KMS-11 (cell line): ENCODE data around the gene GPN3.

ENCODE experiments used
- H2AFZ ChIP-seq: fragments of 200-600 bp; sonication (generic); 2 replicates; pipeline ENCODE4 v1.6.1; 2016; ENCODE audit warnings: antibody characterized with exemption, mixed run types, low read depth
- H3K27ac ChIP-seq: fragments of 200-600 bp; sonication (generic); 2 replicates; pipeline ENCODE4 v1.6.1; 2016; ENCODE audit warnings: mild to moderate bottlenecking, mixed run types
- H3K27me3 ChIP-seq: fragments of 200-600 bp; sonication (generic); 2 replicates; pipeline ENCODE4 v1.6.1; 2017; ENCODE audit warnings: mild to moderate bottlenecking, low read depth, mixed run types, moderate library complexity; ENCODE audit not compliant: insufficient read depth
- H3K36me3 ChIP-seq: fragments of 200-600 bp; sonication (generic); 2 replicates; pipeline ENCODE4 v1.6.1; 2017; ENCODE audit warnings: mild to moderate bottlenecking, mixed run types; ENCODE audit not compliant: insufficient read depth
- H3K4me1 ChIP-seq: fragments of 200-600 bp; sonication (generic); 2 replicates; pipeline ENCODE4 v1.6.1; 2016; ENCODE audit warnings: mild to moderate bottlenecking, low read depth, mixed run types; ENCODE audit not compliant: poor library complexity, severe bottlenecking
- H3K4me2 ChIP-seq: fragments of 200-600 bp; sonication (generic); 2 replicates; pipeline ENCODE4 v1.7.0; 2016; ENCODE audit warnings: mild to moderate bottlenecking, mixed run types
- H3K4me3 ChIP-seq: fragments of 200-600 bp; sonication (generic); IDR thresholded peaks from 2 replicates; pipeline ENCODE4 v1.6.1; 2017; ENCODE audit warnings: low read depth, low read length, mixed read lengths; ENCODE audit not compliant: insufficient read depth
- H3K79me2 ChIP-seq: fragments of 200-600 bp; sonication (generic); 2 replicates; pipeline ENCODE4 v1.6.1; 2016; ENCODE audit warnings: low read depth, mixed run types; ENCODE audit not compliant: insufficient read depth
- H3K9ac ChIP-seq: fragments of 200-600 bp; sonication (generic); 2 replicates; pipeline ENCODE4 v1.6.1; 2016; ENCODE audit warnings: mild to moderate bottlenecking, mixed run types
- H4K20me1 ChIP-seq: fragments of 200-600 bp; sonication (generic); 2 replicates; pipeline ENCODE4 v1.6.1; 2016; ENCODE audit warnings: mild to moderate bottlenecking, mixed run types; ENCODE audit not compliant: insufficient read depth
- CTCF ChIP-seq: fragments of 200-600 bp; sonication (generic); conservative IDR thresholded peaks from 2 replicates; pipeline ENCODE4 v1.6.1; 2017; ENCODE audit warnings: low read depth, mild to moderate bottlenecking, antibody characterized with exemption, low read length, moderate library complexity, mixed read lengths

GPN3 gene

GRCh38 chr12:110453569-110454296, 14.3 kb downstream of the GPN3 start:
- H4K20me1 ChIP-seq = no peaks in the 10 kb centered on the region
- no peak overlapping the region for H2AFZ ChIP-seq
- H3K4me3 ChIP-seq = no peak overlapping the region
- H3K27ac ChIP-seq = no peak overlapping the region
- H3K9ac ChIP-seq = no peak overlapping the region
- no peaks in the 10 kb centered on the region for H3K27me3 ChIP-seq
- H3K4me1 ChIP-seq = no peaks in the 10 kb centered on the region
- H3K36me3 ChIP-seq = no peaks in the 10 kb centered on the region
- peaks cover 9% of the 10 kb centered on the region; the same call in 1 of the 2 replicates for H3K79me2 ChIP-seq
- no peak overlapping the region for H3K4me2 ChIP-seq
- TF ChIP-seq CTCF = no peak

- H3K36me3 ChIP-seq = no peaks in the 10 kb centered on the region
- no peak overlapping the region for H3K27ac ChIP-seq
- no peaks in the 10 kb centered on the region for H4K20me1 ChIP-seq
- H3K9ac ChIP-seq = no peak overlapping the region
- H3K4me2 ChIP-seq = no peak overlapping the region
- peaks cover 28% of the 10 kb centered on the region; the same call in 1 of the 2 replicates for H3K79me2 ChIP-seq
- H3K27me3 ChIP-seq = no peaks in the 10 kb centered on the region
- H3K4me1 ChIP-seq = no peaks in the 10 kb centered on the region
- TF ChIP-seq CTCF = no peak
- no peak overlapping the region for H3K4me3 ChIP-seq
- H2AFZ ChIP-seq = no peak overlapping the region
Observed at GRCh38 chr12:110451263-110451662, 16.8 kb downstream of the GPN3 start.

- H3K9ac ChIP-seq = peak within 1 kb of the TSS; percentile 68
- peaks cover 28% of the 10 kb centered on the region; the same call in 1 of the 2 replicates for H3K79me2 ChIP-seq
- TF ChIP-seq CTCF = peak; percentile 53
- H3K4me2 ChIP-seq = peak within 1 kb of the TSS; percentile 55
- H4K20me1 ChIP-seq = no peaks in the 10 kb centered on the region
- H3K4me3 ChIP-seq = no peak within 1 kb of the TSS
- H3K27ac ChIP-seq = peak within 1 kb of the TSS; percentile 59
- H3K27me3 ChIP-seq = no peaks in the 10 kb centered on the region
- peak within 1 kb of the TSS; percentile 69; the same call in 1 of the 2 replicates for H2AFZ ChIP-seq
- H3K36me3 ChIP-seq = no peaks in the 10 kb centered on the region
- no peaks in the 10 kb centered on the region for H3K4me1 ChIP-seq
Observed at GRCh38 chr12:110449799-110450497, 18.1 kb downstream of the GPN3 start, which contains the start of gene ARPC3. Gene ARPC3 (minus strand): TSS chr12:110450337. CDS start chr12:110450260, 77 bp downstream.

DNA sequence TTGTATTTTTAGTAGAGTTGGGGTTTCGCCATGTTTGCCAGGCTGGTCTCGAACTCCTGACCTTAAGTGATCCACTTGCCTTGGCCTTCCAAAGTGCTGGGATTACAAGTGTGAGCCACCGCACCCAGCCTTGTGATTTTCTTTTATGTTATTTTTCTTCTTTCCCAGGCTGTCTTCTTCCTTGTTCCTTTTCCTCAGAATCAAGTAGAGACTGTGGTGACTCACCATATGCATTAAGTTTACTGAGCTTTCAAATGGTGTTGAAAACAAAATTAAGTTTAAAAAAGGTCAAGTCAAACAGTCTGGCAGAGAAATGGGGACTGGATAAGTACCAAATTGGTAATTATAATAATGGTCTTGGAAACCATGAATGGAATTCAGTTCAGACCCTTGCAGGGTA, 23.6 kb downstream of the GPN3 start:
- Histone ChIP-seq H3K9ac (no peak overlapping the region), H3K27me3 (no peaks in the 10 kb centered on the region), H3K4me3 (no peak overlapping the region), H2AFZ (no peak overlapping the region), H3K4me1 (no peaks in the 10 kb centered on the region), H4K20me1 (no peaks in the 10 kb centered on the region), H3K4me2 (no peak overlapping the region), H3K27ac (no peak overlapping the region), H3K79me2 (peaks cover 30% of the 10 kb centered on the region; the same call in 1 of the 2 replicates), H3K36me3 (no peaks in the 10 kb centered on the region)
- no peak for TF ChIP-seq CTCF
